GM21360 (cell line): ENCODE measurements around the gene MTTP.

Experiments used
- ATAC-seq: cut with Tn5 transposase; IDR thresholded peaks from one replicate; pipeline ENCODE4 v1.9.1; 2021; ENCODE audit warnings: mild to moderate bottlenecking, moderate library complexity; ENCODE audit not compliant: unreplicated experiment

MTTP gene

DNA sequence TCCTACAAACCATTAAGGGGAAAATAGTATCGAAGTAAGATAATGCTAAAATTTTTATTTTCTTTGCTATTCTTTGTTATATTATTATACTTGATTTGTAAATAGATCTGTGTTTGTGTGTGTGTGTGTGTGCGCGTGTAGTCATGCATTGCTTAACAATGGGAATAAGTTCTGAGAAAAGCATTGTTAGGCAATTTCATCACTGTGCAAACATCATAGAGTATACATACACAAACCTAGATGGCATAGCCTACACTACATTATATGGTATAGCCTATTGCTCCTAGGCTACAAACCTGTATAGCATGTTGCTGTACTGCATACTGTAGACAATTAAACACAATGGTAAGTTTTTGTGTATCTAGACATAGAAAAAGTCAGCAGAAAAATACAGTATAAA lies 17.1 kb downstream of the MTTP start:
- no peak for ATAC-seq

DNA sequence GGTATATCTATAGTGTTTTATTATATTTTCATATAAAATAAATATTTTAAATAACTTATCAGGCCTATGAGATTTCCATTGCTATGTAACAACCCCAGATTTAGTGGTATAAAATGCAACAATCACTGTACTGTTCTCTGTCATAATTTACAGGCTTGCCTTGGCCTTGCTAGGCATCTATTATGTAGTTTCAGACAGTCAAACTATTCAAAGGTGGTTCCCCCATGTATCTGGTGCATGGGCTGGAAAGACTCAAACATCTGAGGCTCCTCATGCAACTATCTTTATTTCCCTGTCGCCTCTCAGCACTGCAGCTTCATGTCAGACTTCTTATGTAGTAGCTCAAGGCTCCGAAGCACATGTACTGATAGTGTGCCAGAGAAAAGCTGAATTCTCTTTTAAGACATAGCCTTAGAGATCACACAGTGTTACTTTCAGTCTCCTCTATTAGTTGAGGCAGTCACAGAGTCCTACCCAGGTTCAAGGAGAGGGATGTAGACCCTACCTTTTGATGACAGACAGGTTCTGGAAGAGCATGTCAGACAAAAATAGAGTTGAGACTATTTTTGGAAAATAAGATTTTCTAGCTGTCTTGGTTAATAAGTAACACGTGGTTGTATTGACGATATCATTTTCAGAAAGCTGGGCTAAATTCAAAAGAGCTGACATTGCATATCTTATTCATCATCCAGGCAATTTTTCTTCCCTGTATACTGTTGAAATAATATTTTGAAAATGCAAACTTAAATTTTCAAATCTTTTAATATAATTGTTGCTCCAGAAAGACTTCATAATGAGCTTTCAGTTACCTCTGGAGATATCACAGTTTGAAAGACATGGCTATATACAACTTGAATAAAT lies 19.4 kb downstream of the MTTP start:
- ATAC-seq = no peak

DNA sequence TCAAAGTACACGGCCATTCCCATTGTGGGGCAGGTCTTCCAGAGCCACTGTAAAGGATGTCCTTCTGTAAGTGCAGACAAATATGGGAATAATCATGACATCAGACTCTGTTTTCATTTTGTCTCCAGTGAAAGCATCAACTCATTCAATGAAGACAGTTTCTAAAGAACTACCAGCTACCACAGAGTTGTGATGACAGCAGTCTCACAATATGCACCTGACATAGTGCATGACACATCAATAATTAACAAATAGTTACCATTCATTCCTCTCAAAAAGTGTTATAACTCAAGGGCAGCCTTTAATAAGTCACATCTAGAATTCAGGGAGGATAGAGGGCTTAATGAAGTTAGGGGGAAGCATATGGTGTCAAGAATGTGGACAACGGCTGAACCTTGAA lies 20.2 kb downstream of the MTTP start:
- ATAC-seq = no peak

DNA sequence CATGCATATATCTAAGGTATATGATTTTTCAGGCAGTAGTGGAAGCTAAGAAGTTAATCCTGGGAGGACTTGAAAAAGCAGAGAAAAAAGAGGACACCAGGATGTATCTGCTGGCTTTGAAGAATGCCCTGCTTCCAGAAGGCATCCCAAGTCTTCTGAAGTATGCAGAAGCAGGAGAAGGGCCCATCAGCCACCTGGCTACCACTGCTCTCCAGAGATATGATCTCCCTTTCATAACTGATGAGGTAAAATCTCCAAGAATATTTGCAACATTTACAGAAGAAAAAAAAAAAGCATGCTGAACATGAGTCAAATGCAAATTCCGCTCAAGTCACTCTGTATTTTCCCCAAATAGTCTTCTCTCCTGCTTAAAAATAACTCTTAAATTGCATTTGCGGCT lies 32.1 kb downstream of the MTTP start:
- ATAC-seq = no peak

DNA sequence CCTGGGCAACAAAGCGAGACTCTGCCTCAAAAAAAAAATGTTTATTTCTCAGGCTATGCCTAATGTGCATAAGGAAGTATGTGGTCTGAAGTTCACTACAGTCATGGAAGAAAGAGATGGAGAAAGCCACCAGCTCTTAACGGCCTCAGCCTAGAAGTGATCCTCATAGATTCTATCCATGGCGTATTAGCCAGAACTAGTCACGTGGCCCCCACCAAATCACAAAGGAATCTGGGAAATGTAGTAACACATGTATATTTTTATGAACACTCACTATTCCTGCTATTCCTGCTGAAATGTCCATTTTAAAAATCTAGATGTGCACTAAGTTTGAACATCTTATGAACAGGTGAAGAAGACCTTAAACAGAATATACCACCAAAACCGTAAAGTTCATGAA lies 33.8 kb downstream of the MTTP start:
- no peak for ATAC-seq

DNA sequence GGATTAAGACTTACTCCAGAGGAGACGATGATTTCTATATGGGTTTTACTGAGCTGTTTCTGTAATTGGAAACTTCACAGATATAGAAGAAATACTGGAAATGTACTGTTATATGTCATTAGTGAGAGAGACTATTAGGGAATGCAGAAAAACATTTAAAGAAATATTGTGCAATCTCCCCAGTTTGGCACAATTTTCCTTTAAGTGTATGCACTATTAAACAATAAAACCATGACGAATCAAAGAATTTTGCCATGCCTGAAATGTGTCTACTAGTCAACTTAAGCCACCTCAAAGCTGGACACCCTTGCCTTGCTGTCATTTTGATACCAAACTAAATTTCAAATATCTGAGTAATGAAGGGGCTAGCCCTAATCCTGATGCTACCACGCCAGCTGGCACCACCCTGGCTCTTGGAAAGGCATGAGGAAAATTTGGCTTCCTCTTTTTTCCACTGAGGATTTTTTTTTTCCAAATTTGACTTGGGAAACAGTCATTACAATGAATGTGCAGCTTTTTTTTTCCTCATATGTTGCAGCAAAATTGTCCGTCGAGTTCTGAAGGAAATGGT lies 36.1 kb downstream of the MTTP start:
- no peak for ATAC-seq

DNA sequence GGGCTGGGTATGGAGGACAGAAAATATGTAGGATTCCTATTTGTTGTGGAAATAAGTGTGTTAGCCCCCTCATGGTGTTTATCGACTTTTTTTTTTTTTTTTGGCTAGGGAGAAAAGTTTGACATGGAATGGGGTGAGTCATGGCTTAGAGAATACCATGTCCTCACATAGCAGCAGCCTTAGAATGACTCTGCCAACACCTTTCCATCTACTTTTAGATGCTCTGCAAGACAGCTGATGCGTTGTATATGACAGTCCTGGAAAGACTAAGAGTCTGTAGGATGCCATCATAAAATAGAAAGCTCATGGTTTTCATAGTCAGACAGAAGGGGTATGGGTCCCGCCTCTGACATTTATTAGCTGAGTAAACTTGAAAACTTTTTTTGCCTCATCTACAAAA lies 37.7 kb downstream of the MTTP start:
- no peak for ATAC-seq

DNA sequence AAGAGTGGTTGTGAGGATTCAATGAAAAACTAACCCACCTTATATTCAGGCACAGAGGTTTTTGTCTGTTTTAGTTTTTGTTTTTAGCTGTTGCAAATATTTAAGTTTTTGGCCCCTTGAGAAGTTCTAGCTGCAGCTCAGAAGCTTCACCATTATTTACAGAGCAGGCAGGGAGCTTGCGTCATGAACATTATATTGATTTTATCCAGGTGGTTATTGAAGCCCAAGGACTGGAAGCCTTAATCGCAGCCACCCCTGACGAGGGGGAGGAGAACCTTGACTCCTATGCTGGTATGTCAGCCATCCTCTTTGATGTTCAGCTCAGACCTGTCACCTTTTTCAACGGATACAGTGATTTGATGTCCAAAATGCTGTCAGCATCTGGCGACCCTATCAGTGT lies 38.1 kb downstream of the MTTP start:
- ATAC-seq = no peak

DNA sequence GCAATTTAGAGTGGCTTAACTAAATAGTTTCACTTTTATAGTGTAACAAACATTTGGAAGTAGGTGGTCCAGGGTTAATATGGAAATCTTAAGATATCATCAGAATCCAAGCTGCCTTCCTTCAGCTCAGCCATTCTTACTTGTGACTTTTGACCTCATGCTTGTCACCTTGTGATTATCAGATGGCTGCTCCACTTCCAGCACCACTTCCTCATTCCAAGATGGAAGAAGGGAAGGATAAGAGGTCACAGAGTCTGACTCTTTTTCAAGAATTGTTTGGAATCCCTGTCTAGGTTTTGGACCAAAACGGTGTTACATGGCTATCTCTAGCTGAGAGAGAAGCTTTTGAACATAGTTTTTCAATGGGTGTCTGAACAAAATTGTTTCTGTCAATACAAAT lies 39.9 kb downstream of the MTTP start:
- no peak for ATAC-seq

DNA sequence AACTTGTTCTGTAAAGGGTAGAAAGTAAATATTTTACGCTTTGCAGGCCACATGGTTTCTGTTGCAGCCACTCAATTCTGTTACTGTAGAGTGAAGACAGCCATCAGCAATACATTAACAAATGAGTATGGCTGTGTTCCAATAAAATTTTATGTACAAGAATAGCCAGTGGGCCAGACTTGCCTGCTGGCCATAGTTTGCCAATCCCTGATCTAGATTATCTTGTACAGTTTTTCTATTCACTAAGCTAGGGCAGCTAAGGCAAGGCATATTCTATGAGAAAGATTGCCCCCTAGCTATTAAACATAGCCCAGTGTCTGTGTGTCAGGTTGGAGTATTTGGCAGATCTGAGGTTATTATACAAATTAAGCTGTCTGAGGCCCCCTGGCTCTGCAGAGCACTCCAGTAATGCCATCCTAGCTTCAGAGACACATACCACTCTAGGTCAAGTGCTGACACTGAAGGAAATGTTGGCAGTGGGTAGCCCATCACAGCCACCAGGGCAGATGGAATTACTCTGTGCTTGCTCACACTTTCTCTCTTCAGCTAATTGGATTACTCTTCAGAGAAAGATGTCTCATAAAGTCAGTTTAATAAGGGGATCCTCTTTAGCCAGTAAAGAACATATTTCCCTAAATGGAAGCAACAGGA lies 40.7 kb downstream of the MTTP start:
- no peak for ATAC-seq

DNA sequence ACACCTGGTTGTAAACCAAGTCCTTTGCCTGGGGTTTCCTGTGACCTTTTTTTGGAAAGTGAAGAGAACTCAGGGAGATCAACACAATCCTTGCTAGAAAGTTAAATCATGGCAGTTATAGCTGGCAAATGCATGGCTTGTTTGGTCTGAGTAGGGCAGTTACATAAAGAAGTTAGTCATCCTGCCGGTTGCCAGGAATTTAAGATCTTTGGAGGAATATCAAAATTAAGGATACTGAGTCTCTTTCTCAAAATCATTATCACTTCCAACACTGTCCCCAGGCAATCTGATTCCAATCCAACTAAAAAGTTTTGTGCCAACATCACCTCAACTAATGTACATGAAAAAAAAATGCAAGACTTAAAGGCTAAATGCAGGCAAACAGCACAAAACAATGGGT lies 42.8 kb downstream of the MTTP start:
- ATAC-seq = no peak

DNA sequence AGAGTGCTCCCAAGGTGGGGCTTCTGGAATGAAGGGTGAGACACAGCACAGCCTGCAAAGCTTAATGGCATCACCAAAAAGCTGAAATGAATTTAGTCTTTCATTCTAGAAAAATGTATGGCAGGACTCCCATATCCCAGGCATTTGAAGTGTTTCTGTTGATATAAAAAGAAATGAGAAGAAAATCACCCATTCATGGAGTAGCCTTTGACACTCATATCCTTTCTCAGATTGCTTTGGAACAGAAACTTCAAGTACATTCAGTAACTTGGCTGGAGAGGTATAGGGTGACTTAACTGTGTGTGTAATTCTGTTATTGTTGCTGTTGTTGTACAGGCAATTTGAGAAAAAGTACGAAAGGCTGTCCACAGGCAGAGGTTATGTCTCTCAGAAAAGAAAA lies 47.7 kb downstream of the MTTP start:
- ATAC-seq = no peak

DNA sequence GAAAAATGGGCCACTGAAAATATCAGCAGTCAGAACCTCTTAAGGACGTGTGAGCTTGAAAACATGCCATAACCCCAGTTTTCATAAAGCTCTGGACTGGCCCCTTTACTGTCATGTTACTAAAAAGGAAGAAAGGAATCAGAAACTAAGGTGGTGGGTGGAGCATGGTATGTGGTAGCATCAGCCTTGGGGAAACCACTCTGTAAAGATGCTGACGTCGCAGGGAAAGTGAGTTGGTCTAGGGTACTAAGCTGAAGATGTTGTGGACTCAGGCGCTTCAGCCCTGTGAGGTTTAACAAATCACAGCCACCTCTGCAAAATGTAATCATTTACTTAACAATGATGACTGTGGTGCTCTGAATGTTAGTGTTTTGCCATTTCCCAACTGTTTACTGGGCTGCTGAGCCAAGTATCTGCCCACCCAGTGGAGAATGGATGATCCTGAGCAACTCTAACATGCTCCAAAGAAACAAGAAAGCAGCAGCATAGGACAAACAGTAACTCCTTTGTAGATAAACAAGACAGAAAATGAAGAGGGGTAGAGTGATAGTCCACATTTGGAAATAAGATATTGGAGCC lies 49.6 kb downstream of the MTTP start:
- ATAC-seq = peak; percentile 44

DNA sequence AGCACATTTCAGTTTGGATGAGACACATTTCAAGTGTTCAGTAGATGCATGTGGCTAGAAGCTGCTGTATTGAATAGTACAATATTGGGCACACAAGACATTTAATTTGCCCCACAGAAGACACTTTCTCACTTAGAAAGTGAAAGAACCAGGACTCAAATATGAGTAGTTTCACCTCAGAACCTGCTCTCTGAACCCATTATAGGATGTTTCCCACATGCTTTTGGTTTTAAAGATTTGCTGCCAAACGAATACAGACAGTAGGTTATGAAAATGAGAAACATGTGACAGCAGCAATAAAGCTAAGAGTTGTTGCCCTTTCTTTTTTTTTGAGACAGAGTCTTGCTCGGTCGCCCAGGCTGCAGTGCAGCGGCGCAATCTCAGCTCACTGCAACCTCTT lies 50.7 kb downstream of the MTTP start:
- ATAC-seq = no peak

DNA sequence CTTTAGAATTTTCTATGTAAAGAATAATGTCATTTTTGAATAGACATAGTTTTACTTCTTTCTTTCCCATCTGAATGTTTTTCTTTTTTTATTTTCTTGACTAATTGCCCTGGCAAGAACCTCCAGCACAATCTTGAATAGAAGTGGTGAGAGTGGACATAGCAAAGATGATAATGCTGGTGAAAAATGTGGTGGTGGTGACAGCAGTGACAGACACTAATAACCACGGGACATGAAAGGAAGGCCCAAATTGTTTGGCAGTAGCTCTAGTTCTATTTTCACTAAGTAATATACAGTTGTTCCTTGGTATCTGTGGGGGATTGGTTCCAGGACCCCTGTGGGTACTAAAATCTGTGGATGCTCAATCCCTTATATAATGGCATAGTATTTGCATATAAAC lies 53.4 kb downstream of the MTTP start:
- ATAC-seq = no peak

DNA sequence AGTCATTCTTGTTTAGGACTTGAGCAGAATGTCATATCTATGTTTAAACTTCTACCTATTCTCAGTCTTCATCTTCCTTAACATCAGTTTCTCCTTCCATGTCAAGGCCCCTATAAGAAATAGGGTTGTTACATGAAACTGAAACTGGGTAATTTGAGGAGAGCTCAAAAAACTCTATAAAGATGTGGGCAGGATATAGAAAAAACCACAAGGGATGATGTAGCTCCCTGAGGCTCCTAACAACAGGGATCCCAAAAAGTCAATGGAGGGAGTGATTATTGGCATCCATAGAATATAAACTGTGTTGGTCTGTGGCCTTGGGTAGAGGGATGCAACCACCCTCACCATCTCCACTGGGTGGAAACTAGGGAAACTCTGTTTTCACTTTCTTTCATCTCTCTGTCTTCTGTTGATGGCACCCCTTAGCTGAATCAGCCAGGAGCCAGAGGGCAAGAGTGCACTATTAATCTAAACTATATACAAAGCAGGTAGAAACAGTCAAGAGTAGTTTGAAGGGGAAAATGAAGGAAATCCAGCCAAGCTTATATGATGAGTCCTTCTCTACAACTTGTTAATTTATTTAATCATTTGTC lies 55.4 kb downstream of the MTTP start:
- ATAC-seq = no peak

DNA sequence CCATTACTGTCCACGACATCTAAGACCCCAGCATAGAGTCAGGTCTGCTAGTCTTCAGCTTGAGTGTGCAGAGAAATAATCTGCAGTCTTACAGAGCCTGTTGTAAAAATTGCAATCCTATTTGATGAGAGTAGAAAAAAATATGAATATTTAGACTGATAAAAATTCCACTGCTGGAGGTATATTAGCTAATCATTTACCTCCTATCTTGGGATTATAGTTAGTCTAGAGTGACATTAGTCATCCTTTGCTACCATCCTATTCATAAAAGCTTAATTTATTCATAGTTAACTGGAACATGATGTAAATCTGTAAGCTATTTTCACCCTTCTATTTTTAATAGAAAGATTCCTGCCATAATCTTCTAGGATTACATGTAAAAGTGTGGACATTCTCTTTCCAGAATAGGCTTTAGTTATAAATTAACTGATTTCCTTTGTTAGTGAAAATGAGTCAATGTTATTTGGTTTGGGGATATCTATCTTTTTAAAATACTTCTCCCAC lies 56.3 kb downstream of the MTTP start:
- ATAC-seq = no peak

DNA sequence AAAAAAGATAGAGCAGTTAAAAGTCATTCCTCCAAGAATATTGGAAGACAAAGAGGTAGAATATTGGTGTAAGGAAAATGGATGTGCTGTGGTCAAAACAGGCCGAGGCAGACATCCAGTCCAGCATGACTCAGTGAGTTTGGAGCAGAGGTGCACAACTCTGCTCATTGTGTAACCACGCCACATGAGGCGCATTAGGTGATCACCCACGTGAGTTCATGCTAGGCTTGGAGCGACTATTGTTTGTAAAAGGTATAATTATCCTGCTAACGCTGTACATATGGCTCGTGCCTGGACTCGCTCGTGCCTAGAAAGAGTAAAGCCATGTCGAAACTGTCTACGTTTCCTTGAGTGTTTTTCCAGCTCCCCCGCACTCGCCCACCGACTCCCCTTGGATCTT lies 59.1 kb downstream of the MTTP start:
- no peak for ATAC-seq

DNA sequence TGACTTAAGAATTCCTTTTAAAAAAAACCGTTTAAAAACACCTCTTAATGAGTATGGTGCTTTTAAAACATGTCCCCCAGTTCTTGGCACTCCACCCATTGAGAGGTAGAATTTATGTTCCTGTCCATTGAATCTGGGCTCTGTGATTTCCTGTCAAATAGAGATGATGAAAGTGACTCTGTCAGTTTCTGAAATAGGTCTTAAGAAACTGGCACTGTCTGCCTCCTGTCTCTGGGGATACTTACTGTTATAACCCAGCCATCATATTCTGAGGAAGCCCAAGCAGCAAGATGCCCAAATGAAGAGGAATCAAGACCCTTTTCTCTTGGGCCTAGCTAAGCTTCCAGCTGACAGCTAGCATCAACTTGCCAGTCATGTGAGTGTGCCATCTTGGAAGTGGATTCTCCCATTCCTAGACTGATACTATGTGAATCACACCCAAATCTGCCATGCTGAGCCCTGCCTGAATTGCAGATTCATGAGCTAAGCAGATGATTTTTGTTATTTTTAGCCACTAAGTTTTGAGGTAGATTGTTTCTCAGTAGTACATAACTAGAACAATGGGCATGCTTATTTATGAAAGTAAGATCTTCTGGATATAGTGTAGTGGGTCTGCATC lies 60.2 kb downstream of the MTTP start:
- no peak for ATAC-seq

DNA sequence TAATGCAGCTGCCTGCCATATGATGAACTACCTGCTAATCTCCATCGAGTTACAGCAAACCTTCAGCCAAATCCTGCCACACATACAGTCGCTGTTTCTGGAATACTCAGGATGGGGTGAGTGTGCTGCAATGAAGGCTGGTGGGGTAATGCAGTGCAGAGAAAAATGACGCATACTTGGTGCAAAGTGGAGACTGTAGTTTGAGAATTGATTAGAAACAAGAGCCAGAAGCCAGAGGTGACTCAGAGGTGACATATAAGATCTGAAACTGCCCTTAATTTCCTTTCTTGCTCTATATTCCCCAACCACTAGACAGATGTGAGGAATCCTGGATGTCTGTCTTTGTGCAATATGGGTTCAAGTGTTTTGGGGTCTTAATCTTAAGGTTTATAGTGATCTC lies 61.0 kb downstream of the MTTP start:
- ATAC-seq = no peak

DNA sequence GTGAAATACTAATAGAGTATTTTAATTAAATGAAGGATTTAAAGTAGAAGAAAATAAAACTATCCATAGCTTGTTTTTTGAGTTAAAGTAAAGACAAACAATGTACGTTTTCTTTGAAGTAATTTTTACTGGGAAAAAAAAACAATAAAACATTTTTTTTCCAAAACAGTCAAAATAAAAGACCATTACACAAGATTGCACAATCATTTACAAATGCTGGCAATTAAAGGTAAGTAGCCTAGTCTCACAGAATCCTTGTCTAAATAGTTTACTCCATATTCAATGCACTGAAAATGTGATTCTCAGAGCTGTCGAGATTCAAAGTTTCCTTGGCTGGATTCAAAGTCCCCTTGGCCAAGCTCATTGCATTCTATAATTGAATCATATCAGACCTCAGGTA lies 61.8 kb downstream of the MTTP start:
- no peak for ATAC-seq
